ENCODE results near the gene SCYGR6. TPM values are rescaled to one million over a fixed set of nuclear protein-coding genes. Genes with fewer than 3 reads are reported as not detected.

Gene SCYGR6
- polyA plus RNA-seq, 12 donors = not detected

- DNase-seq = no peak
These were observed 8.1 kb downstream of the SCYGR6 start for GRCh38 chr2:227716501-227716900.

GRCh38 chr2:227713291-227713690 lies 11.3 kb downstream of the SCYGR6 start:
- no peak for DNase-seq

- DNase-seq = no peak
These were observed 13.6 kb downstream of the SCYGR6 start for GRCh38 chr2:227710986-227711385.

- no peak for DNase-seq
These were observed 17.2 kb downstream of the SCYGR6 start for GRCh38 chr2:227707390-227707789.

GRCh38 chr2:227706859-227707258 lies 17.7 kb downstream of the SCYGR6 start:
- DNase-seq = no peak

DNA sequence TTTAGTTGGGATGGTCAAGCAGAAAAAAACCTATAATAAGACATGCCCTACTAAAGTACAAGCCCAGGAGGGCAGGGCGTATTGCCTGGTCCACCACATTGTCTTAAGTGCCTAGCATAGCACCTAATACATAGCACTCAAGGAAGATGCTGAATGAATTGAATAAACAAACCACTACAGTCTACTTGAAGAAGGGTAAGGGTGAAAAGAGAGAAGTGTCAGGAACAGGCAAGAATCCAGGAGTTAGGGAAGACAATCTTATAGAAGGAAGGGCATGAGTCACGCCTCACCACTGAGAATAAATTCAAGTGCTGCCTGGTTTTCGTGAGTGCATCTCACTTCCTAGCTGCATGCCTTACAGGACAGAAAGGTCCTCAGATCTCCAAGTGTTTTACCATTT lies 20.6 kb downstream of the SCYGR6 start:
- DNase-seq = no peak

DNA sequence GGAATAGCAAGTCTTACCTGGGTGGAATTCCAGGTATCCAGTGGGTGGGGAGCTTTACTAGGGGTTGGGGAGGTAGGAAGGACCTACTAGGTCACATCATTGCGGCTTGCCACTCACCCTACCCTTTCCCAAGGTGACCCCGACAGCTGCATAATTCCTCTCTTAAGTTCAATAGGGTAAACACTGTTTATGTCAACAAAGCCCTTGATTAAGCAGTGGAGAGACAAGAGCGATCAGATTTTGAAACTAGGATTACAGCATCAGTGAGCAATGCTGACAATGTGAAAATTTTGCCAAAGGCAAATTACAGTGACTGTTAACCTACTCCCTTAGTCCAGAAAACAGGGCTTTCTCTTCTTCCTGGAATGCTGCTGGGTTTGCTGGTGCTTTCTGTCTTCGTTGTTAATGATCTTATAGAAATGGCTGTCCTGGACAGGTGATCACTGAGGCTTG lies 21.3 kb downstream of the SCYGR6 start:
- DNase-seq = no peak

- no peak for DNase-seq
These were observed 23.0 kb downstream of the SCYGR6 start for GRCh38 chr2:227701556-227701955.

DNA sequence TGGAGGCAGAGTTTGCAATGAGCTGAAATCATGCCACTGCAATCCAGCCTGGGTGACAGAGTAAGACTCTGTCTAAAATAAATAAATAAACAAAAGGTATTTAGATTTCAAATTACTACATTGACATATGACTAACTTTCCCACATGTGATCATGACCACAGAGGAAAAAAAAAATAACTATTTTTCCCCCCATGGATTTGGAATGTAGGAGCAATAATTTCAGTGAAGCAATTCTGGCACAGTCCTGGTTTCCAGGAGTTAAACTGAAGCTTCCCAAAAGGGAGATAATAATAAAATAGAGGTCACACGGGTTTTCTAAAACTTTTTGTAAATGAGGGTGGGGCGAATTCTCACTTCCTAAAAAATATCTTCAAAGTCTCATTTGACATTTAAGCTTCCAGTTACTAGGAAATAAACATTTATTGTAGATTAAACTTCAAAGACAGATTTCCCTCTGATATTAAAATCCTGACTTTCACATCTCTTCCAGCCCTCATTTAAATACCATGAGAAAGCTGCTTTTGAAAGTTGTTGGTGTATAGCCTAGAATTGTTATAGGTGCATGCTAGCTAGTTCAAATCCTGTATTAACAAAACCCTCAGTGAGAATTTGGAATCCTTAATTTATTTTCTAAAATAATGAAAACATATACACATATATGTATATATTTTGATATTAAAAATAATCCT lies 27.4 kb downstream of the SCYGR6 start:
- no peak for DNase-seq

DNA sequence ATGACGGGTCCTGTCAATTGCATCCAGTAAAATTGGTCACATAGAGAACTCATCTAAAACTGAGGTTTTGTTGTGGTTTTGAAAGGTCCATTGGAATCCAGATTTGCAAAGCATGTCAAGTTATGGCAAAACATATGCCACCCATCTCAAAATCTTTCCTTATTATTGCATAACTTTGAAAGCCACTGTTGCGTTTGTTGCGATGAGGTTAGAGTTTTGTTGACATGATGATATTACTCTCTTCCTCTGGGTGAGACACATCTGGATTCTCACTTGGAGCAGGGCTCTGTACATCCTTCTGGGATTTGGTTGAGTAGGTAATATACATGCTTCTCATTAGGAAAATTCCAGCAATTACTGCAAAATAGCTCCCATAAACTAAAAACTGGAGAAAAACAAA lies 37.4 kb downstream of the SCYGR6 start:
- DNase-seq = no peak

DNA sequence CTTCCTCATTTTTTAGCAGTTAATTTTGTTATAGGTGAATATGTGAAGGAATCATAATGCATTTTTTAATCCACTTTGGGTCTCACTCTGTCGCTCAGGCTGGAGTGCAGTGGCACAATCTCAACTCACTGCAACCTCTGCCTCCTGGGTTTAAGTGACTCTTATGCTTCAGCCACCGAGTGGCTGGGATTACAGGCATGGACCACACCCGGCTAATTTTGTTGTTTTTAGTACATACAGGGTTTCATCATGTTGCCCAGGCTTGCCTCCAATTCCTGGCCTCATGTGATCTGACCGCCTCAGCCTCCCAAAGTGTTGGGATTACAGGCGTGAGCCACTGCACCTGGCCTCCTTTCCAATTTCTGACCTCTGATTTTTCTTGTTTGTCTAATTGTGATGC lies 40.3 kb downstream of the SCYGR6 start:
- no peak for DNase-seq

- DNase-seq = no peak
These were observed 46.6 kb downstream of the SCYGR6 start for GRCh38 chr2:227677928-227678327.

DNA sequence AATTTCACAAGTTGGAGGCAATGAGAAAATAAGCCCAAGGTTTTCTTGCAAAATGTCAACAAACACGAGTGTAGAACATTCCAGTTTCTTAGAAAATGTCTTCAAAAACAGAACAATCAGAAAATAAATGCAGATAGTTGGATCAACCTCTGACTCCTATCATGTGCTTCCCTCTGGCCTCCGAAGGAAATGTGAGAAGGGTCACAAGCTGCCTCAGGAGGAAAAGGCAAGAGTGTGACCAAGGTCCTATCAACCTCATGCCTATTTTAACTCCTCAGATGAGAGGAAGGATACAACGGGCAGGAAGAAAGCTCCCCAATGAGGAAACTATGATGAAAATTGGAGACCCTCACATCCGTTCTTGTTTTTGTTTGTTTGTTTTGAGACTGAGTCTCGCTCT lies 50.1 kb downstream of the SCYGR6 start:
- no peak for DNase-seq

Other genes starting within 250 kb of the SCYGR6 start
- gene SCYGR2, start 125.9 kb downstream of the SCYGR6 start, polyA plus RNA-seq (ENCODE audit: insufficient read length in 12 of 12) = not detected
- gene SCYGR3, start 109.9 kb downstream of the SCYGR6 start, polyA plus RNA-seq (ENCODE audit: insufficient read length in 12 of 12) = not detected
- not detected for gene SCYGR4, start 107.3 kb downstream of the SCYGR6 start, polyA plus RNA-seq (ENCODE audit: insufficient read length in 12 of 12)
- not detected for gene SCYGR5, start 58.0 kb downstream of the SCYGR6 start, polyA plus RNA-seq (ENCODE audit: insufficient read length in 12 of 12)
- 10 to 100 TPM in 1 of 12 donors, 1 to 10 TPM in 2, under 1 TPM in 8, not detected in 1; 0.41 to 34.2 (median 0.82) TPM for gene SLC19A3, start 6.7 kb downstream of the SCYGR6 start, polyA plus RNA-seq (ENCODE audit: insufficient read length in 12 of 12)
- gene SCYGR7, start 3.6 kb upstream of the SCYGR6 start, polyA plus RNA-seq (ENCODE audit: insufficient read length in 12 of 12) = not detected
- not detected for gene SCYGR8, start 21.1 kb upstream of the SCYGR6 start, polyA plus RNA-seq (ENCODE audit: insufficient read length in 12 of 12)
- gene CCL20, start 89.1 kb upstream of the SCYGR6 start, polyA plus RNA-seq (ENCODE audit: insufficient read length in 12 of 12) = 1 to 10 TPM in 7 of 12 donors, under 1 TPM in 3, not detected in 2; 0.30 to 5.3 (median 1.4) TPM
- under 1 TPM in 4 of 12 donors, not detected in 8; 0.06 to 0.21 (median 0.08) TPM for gene DAW1, start 146.9 kb upstream of the SCYGR6 start, polyA plus RNA-seq (ENCODE audit: insufficient read length in 12 of 12)

All from muscle of arm (tissue), 12 donors.